GM18526 (cell line): ENCODE results near the gene PCDHA9.

Source experiments
- POLR2A ChIP-seq: IDR thresholded peaks from 3 replicates; pipeline ENCODE4 v1.6.1; 2011; ENCODE audit not compliant: insufficient read length; ENCODE audit errors: extremely low read depth

PCDHA9 gene

GRCh38 chr5:140833993-140834392 is 14.2 kb upstream of the PCDHA9 start, which contains the start of gene PCDHA7:
Gene PCDHA7, plus strand, starts transcription at chr5:140834269. Its CDS starts 115 bp downstream, at chr5:140834384.
- TF ChIP-seq POLR2A, result no peak

GRCh38 chr5:140835622-140836510 is 12.3 kb upstream of the PCDHA9 start:
- no peak for TF ChIP-seq POLR2A

GRCh38 chr5:140840978-140841962 is 6.9 kb upstream of the PCDHA9 start, which contains the start of gene PCDHA8:
Gene PCDHA8, plus strand, starts transcription at chr5:140841187. Its CDS starts 135 bp downstream, at chr5:140841322.
- no peak for TF ChIP-seq POLR2A

- TF ChIP-seq POLR2A, result no peak
Observed at GRCh38 chr5:140842798-140843733, 5.1 kb upstream of the PCDHA9 start.

- no peak for TF ChIP-seq POLR2A
Observed at GRCh38 chr5:140855772-140856674, 7.8 kb downstream of the PCDHA9 start, which contains the start of gene PCDHA10. Gene PCDHA10, plus strand, starts transcription at chr5:140855897. Its CDS starts 152 bp downstream, at chr5:140856049.

- no peak for TF ChIP-seq POLR2A
Observed at GRCh38 chr5:140857177-140857986, 9.2 kb downstream of the PCDHA9 start.

GRCh38 chr5:140857987-140858240 is 9.7 kb downstream of the PCDHA9 start:
- no peak for TF ChIP-seq POLR2A

GRCh38 chr5:140862441-140863295 is 14.5 kb downstream of the PCDHA9 start:
- no peak for TF ChIP-seq POLR2A

GRCh38 chr5:140868721-140869554 is 20.8 kb downstream of the PCDHA9 start, which contains the start of gene PCDHA11:
Gene PCDHA11, plus strand, starts transcription at chr5:140868957. Its CDS starts 147 bp downstream, at chr5:140869104.
- TF ChIP-seq POLR2A, result no peak

GRCh38 chr5:140869555-140869886 is 21.3 kb downstream of the PCDHA9 start:
- no peak for TF ChIP-seq POLR2A
